Activated naive CD4-positive, alpha-beta T cell treated with anti-CD3 and anti-CD28 coated beads, Interleukin-2, amount 50 U/mL, for 24 hours (primary cell): ENCODE results near the gene EYS.

ENCODE experiments used
- H3K27ac Mint-ChIP-seq: one replicate; pipeline ENCODE4 v1.8.0; 2021; ENCODE audit warnings: mild to moderate bottlenecking, mixed read lengths
- H3K27me3 Mint-ChIP-seq: one replicate; pipeline ENCODE4 v1.8.0; 2021; ENCODE audit warnings: mixed read lengths
- H3K36me3 Mint-ChIP-seq: one replicate; pipeline ENCODE4 v1.8.0; 2021; ENCODE audit warnings: mixed read lengths
- H3K4me1 Mint-ChIP-seq: one replicate; pipeline ENCODE4 v1.8.0; 2021; ENCODE audit warnings: mixed read lengths
- H3K4me3 Mint-ChIP-seq: one replicate; pipeline ENCODE4 v1.8.0; 2021; ENCODE audit warnings: mild to moderate bottlenecking, mixed read lengths
- H3K9me3 Mint-ChIP-seq: one replicate; pipeline ENCODE4 v1.8.0; 2021; ENCODE audit warnings: mixed read lengths

Gene EYS

DNA sequence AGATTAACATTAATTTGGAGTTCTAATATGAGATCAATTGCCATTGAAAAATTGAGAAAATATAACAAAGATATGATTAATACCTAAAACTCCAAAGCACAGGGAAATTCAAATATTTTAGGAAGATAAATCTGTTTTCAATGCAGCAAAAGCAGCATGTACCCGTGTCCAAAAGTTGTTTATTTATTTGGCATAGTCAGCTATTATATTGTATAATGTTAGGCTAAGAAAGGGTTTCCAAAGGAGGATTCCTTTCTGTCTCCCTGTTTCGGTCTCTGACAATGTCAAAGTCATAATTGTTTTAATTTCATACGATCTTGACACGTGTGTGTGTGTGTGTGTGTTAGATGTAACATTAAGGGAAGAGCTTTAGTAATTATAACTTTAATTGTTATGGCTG is 914.5 kb downstream of the EYS start:
- H3K27ac Mint-ChIP-seq, result no peak overlapping the region
- no peaks in the 10 kb centered on the region for H3K36me3 Mint-ChIP-seq
- no peaks in the 10 kb centered on the region for H3K27me3 Mint-ChIP-seq
- H3K4me3 Mint-ChIP-seq, result no peak overlapping the region
- peaks cover 14% of the 10 kb centered on the region for H3K9me3 Mint-ChIP-seq
- H3K4me1 Mint-ChIP-seq, result no peaks in the 10 kb centered on the region

DNA sequence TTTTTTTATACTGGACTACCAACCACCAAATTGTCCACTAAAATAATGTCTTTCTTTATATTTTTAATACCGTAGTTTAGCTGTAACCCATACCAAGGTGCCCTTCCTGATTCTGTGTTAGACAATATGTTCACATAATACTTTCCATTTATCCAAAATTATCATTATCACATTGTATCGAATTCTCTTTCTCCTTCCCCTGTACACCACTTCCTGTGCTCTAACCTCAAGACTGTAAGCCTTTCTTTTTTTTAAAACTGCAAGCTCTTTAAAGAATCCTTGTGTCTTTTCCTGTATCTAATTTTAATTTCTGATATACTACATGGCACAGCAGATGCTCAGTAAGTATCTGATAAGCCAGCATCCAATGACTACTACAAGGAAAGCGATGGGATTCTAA is 917.5 kb downstream of the EYS start:
- H3K36me3 Mint-ChIP-seq, result no peaks in the 10 kb centered on the region
- H3K4me3 Mint-ChIP-seq, result no peak overlapping the region
- H3K27me3 Mint-ChIP-seq, result no peaks in the 10 kb centered on the region
- H3K27ac Mint-ChIP-seq, result no peak overlapping the region
- no peaks in the 10 kb centered on the region for H3K4me1 Mint-ChIP-seq
- H3K9me3 Mint-ChIP-seq, result peaks cover 7% of the 10 kb centered on the region

DNA sequence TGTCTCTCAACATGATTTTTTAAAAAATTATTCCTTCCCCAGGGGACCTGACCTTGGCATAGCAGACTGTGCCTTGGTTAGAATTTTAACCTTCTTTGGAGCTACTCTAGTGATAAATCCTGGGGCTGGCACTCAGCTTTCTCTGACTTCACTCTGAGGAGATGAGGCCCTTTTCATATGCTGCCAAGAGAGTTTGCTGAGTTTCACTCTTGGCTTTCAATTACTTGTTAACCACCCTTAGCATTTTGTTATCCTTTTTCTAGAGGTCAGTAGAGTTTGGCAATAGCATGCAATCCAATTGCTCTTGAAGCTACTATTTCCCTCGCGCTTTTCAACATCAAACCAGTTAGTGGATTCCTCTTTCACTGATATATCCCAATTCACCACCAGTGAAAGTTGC is 920.3 kb downstream of the EYS start:
- H3K27me3 Mint-ChIP-seq, result no peaks in the 10 kb centered on the region
- no peak overlapping the region for H3K4me3 Mint-ChIP-seq
- H3K27ac Mint-ChIP-seq, result no peak overlapping the region
- no peaks in the 10 kb centered on the region for H3K36me3 Mint-ChIP-seq
- H3K4me1 Mint-ChIP-seq, result no peaks in the 10 kb centered on the region
- H3K9me3 Mint-ChIP-seq, result peaks cover 5% of the 10 kb centered on the region

- no peaks in the 10 kb centered on the region for H3K27me3 Mint-ChIP-seq
- H3K27ac Mint-ChIP-seq, result no peak overlapping the region
- H3K4me3 Mint-ChIP-seq, result no peak overlapping the region
- H3K36me3 Mint-ChIP-seq, result no peaks in the 10 kb centered on the region
- no peaks in the 10 kb centered on the region for H3K4me1 Mint-ChIP-seq
- peaks cover 5% of the 10 kb centered on the region for H3K9me3 Mint-ChIP-seq
Measured at GRCh38 chr6:64782877-64783276, 924.1 kb downstream of the EYS start.

DNA sequence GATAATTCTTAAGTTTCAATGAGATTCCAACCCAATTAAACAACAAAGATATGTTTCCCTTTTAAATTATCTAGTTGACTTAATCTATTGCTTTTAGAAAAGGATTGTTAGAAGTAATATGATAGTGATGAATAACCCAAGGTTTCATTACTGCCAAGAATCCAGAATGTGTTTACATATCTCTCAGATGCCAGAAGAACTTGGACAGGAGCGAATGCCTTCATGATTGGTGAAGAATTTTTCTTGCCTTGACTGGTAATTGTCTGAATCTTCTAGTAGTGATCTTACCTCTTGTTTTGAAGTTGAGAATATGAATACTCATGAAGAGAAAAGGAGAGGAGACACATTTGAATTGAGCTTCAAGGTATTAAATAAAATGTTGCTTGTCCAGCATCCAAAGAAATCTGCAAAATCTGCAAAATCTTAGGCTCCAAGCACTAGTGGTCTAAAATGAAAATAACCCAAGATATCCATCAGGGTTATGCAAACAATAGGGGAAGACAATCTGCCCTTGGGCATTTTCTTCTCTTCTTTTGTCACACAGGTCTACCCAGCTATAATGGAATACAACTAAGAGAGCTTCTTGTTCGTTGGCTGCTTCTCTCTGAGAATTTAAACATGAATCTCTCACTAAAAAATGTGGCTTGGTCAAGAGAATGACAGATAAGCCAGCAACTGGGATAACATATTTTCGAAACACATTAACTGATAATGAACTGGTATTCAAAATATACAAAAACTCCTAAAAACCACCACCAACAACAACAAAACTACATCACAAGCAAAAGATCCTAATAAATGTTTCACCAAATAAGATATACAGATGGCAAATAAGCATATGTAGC is 928.9 kb downstream of the EYS start:
- H3K27me3 Mint-ChIP-seq, result no peaks in the 10 kb centered on the region
- H3K27ac Mint-ChIP-seq, result no peak overlapping the region
- H3K36me3 Mint-ChIP-seq, result no peaks in the 10 kb centered on the region
- H3K4me3 Mint-ChIP-seq, result no peak overlapping the region
- H3K4me1 Mint-ChIP-seq, result no peaks in the 10 kb centered on the region
- H3K9me3 Mint-ChIP-seq, result peaks cover 10% of the 10 kb centered on the region

- Mint-ChIP-seq H3K9me3 (peaks cover 10% of the 10 kb centered on the region), H3K27ac (no peak overlapping the region), H3K36me3 (no peaks in the 10 kb centered on the region), H3K27me3 (no peaks in the 10 kb centered on the region), H3K4me3 (no peak overlapping the region), H3K4me1 (no peaks in the 10 kb centered on the region)
Measured at GRCh38 chr6:64776359-64776758, 930.7 kb downstream of the EYS start.

GRCh38 chr6:64774881-64775280 is 932.1 kb downstream of the EYS start:
- H3K27ac Mint-ChIP-seq, result no peak overlapping the region
- no peaks in the 10 kb centered on the region for H3K27me3 Mint-ChIP-seq
- H3K4me3 Mint-ChIP-seq, result no peak overlapping the region
- H3K9me3 Mint-ChIP-seq, result peaks cover 6% of the 10 kb centered on the region
- no peaks in the 10 kb centered on the region for H3K36me3 Mint-ChIP-seq
- no peaks in the 10 kb centered on the region for H3K4me1 Mint-ChIP-seq

DNA sequence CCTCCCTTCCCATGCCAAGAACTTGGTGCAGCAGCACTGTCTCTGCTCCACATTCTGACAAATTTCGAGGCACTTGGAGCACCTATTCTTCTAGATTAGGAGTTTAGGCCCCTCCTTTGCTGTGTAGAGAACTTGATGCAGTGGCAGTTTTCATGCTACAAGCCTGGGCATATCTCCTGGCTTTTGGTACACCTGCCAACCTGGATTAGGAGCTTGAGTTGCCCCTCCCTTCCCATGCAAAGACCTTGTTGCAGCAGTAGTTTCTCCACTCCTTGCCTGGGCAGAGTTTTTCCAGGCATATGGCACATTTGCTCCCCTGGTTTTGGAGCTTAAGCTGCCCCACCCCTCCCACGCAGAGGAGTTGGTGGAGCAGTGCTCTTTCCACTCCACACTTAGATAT is 956.1 kb downstream of the EYS start:
- H3K4me3 Mint-ChIP-seq, result no peak overlapping the region
- H3K27me3 Mint-ChIP-seq, result no peaks in the 10 kb centered on the region
- H3K36me3 Mint-ChIP-seq, result no peaks in the 10 kb centered on the region
- H3K27ac Mint-ChIP-seq, result no peak overlapping the region
- H3K9me3 Mint-ChIP-seq, result peaks cover 24% of the 10 kb centered on the region
- H3K4me1 Mint-ChIP-seq, result no peaks in the 10 kb centered on the region

DNA sequence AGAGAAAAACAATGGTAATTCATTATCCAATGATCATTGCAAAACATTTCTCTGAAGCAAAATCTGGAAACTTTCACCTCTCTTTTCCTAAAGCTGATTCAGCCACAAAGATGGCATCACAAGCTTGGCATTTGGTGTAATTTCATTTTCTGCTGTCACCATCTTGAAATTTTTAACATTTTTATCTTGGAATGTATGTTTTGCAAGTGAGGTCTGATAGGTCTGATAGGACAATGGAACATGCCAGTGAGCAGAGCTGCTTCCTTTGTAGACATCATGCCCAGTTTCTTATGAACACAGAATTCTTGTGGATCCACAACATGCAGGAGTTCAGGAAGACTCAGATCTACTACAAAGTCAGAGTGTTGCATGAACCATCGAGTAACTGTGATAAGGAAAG is 969.6 kb downstream of the EYS start:
- H3K9me3 Mint-ChIP-seq, result peaks cover 7% of the 10 kb centered on the region
- H3K27ac Mint-ChIP-seq, result no peak overlapping the region
- no peak overlapping the region for H3K4me3 Mint-ChIP-seq
- H3K4me1 Mint-ChIP-seq, result no peaks in the 10 kb centered on the region
- no peaks in the 10 kb centered on the region for H3K27me3 Mint-ChIP-seq
- H3K36me3 Mint-ChIP-seq, result no peaks in the 10 kb centered on the region

GRCh38 chr6:64736421-64736950 is 970.5 kb downstream of the EYS start:
- Mint-ChIP-seq H3K27ac (no peak overlapping the region), H3K9me3 (no peaks in the 10 kb centered on the region), H3K27me3 (no peaks in the 10 kb centered on the region), H3K36me3 (no peaks in the 10 kb centered on the region), H3K4me1 (no peaks in the 10 kb centered on the region), H3K4me3 (no peak overlapping the region)

DNA sequence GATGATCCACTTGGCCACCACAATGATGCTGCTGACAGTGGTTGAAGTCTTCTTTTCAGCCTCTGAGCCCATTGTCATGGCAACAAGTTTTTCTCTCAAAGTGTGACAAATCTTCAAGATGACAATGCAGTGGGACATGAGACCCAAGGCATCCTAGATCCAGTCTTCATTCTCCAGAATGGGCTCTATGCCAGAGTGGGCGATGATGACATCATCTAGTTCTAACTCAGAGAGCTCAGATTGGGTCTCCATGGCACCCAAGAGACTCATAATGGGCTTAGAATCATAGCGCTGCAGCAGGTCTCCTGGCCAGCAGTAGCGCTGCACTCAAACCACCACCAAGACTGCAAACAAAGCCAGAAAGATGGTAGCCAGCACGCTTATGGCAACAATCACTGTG is 973.6 kb downstream of the EYS start:
- Mint-ChIP-seq H3K4me3 (no peak overlapping the region), H3K27me3 (no peaks in the 10 kb centered on the region), H3K27ac (no peak overlapping the region), H3K9me3 (peaks cover 5% of the 10 kb centered on the region), H3K4me1 (no peaks in the 10 kb centered on the region), H3K36me3 (no peaks in the 10 kb centered on the region)

DNA sequence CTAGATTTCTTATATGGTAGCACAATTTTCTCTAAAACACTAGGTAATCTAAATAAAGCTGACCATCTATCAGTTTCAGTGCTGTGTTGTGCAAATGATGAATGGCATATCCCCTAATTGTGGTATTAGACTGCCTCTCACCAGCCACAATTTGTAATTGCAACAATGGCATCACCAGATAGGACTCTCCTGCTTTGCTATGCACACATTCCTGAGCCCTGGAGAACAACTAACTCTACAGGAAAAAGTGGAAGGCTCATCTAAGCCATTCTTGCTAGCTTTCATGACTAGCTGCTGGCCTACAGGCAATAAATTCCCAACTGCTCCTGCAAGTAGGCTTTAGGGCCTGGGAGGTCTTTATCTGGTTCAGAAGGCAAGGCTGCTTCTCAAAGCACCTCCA is 974.1 kb downstream of the EYS start:
- H3K9me3 Mint-ChIP-seq, result peaks cover 5% of the 10 kb centered on the region
- H3K4me3 Mint-ChIP-seq, result no peak overlapping the region
- H3K4me1 Mint-ChIP-seq, result no peaks in the 10 kb centered on the region
- H3K36me3 Mint-ChIP-seq, result no peaks in the 10 kb centered on the region
- no peaks in the 10 kb centered on the region for H3K27me3 Mint-ChIP-seq
- no peak overlapping the region for H3K27ac Mint-ChIP-seq

DNA sequence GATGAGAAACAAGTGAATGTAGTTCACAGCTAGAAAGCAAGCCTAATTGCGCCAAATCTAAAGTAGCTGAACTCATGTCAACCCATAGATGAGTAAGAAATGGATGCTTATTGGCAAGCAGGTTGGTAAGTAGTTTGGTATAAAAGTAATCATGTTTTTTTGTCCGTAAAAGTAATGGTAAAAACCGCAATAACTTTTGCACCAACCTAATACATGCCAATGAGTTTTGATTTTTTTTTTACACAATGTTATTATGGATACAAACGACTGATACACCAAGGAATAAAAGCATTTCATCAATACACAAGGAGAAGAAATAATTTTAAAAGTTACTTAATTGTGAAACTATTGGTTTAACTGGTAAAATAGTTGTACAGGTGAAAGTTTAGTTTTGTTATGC is 977.5 kb downstream of the EYS start:
- no peaks in the 10 kb centered on the region for H3K36me3 Mint-ChIP-seq
- H3K4me3 Mint-ChIP-seq, result no peak overlapping the region

DNA sequence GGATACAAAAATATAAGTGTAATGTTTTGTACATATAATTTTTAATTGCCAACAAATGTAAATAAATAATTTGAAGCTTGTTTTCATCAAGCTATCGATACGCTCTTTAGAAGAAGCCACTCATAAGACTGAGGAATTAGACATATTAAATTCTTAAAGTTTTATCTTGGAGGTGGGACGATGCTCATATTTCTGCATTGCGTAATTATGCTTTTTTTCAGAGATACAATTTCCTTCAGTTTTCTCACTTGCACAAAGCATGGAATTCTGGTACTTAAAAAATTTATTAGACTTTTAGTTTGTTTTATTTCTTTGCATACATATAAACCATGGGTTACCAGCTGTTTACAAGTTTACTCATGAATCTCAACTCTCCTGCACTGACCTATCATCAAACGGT is 980.0 kb downstream of the EYS start:
- Mint-ChIP-seq H3K27ac (no peak overlapping the region), H3K36me3 (no peaks in the 10 kb centered on the region), H3K9me3 (peaks cover 11% of the 10 kb centered on the region), H3K4me3 (no peak overlapping the region), H3K4me1 (no peaks in the 10 kb centered on the region), H3K27me3 (no peaks in the 10 kb centered on the region)

More for the DNA sequence above, 977.5 kb downstream of the EYS start:
- no peak overlapping the region for H3K27ac Mint-ChIP-seq
- H3K27me3 Mint-ChIP-seq, result no peaks in the 10 kb centered on the region
- peaks cover 11% of the 10 kb centered on the region for H3K9me3 Mint-ChIP-seq
- H3K4me1 Mint-ChIP-seq, result no peaks in the 10 kb centered on the region

DNA sequence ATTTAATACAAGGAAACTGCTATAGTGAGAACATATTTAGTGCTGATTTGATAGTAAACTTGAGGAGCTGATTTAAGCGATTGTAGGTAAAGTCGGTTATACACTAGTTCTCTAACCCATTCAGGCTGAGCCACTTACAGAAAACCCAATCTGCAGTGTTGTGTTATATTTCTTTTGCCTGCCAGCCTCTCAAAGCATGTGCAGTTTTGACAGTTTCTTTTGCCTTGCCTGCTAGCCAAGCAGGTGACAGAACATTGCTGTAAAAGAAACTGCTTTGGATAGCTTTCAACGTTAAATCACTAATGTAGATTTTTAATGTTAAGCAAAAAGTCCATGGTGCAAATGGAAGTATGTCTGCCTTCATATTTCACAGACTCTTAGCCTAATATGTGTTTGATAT is 982.9 kb downstream of the EYS start:
- Mint-ChIP-seq H3K36me3 (no peaks in the 10 kb centered on the region), H3K4me3 (no peak overlapping the region), H3K27me3 (no peaks in the 10 kb centered on the region), H3K4me1 (no peaks in the 10 kb centered on the region), H3K9me3 (peaks cover 11% of the 10 kb centered on the region), H3K27ac (no peak overlapping the region)

- no peak overlapping the region for H3K4me3 Mint-ChIP-seq
- no peaks in the 10 kb centered on the region for H3K36me3 Mint-ChIP-seq
- H3K9me3 Mint-ChIP-seq, result peaks cover 11% of the 10 kb centered on the region
- H3K27ac Mint-ChIP-seq, result no peak overlapping the region
- no peaks in the 10 kb centered on the region for H3K4me1 Mint-ChIP-seq
- H3K27me3 Mint-ChIP-seq, result no peaks in the 10 kb centered on the region
Measured at GRCh38 chr6:64723327-64724058, 983.5 kb downstream of the EYS start.
